GM12891 (cell line): Measurements from ENCODE around the gene WEE2.

ENCODE experiments used
- POLR2AphosphoS5 ChIP-seq: IDR thresholded peaks from 2 replicates; pipeline ENCODE4 v1.6.1; 2011; ENCODE audit warnings: low read depth, low read length, control low read depth
- SPI1 ChIP-seq: IDR thresholded peaks from 2 replicates; pipeline ENCODE4 v1.6.1; 2011; ENCODE audit warnings: low read depth, low read length, control low read depth

DNA sequence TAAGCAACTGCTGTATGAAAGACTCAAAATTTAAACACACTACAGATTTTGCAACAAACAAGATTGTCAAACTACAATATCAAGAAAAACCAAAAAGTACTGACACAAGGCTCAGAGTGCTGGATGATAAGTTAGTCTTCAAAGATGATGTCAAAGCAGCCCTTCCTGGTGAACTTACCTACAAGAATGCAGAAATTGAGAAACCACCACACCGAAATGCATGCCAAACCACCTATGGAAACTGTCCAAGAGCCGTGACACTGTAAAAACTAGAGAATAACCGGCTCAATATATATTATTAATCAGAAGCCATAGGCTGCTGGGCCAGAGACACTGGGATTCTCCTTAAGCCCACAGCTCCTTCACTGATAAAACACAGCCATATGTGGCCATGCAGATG, 31.5 kb upstream of the WEE2 start:
- TF ChIP-seq SPI1 (no peak), POLR2AphosphoS5 (no peak)
